ENCODE data around the gene DLG2.

DLG2 gene

GRCh38 chr11:84924154-84924692, 702.9 kb downstream of the DLG2 start:
- no peak overlapping the region for H3K27ac ChIP-seq (ENCODE audit: low read depth, low read length)
- H3K4me2 ChIP-seq (ENCODE audit: low read length), result no peak overlapping the region
- H3K27me3 ChIP-seq (ENCODE audit: control insufficient read depth, low read length), result no peaks in the 10 kb centered on the region
- H3K4me3 ChIP-seq (ENCODE audit: low read length), result no peak overlapping the region
- H3K4me1 ChIP-seq (ENCODE audit: control insufficient read depth, low read length), result no peaks in the 10 kb centered on the region
- no peaks in the 10 kb centered on the region for H3F3A ChIP-seq (ENCODE audit: control insufficient read depth, insufficient read depth)
- TF ChIP-seq CTCF (IDR thresholded peaks at IDR 0.05; ENCODE audit: low read depth, low read length, poor library complexity, severe bottlenecking), result no peak
- TF ChIP-seq EZH2phosphoT487 (IDR thresholded peaks at IDR 0.05; ENCODE audit: borderline replicate concordance, low read length), result no peak
- no peaks in the 10 kb centered on the region for H3K79me2 ChIP-seq (ENCODE audit: control insufficient read depth, low read length)
- H4K20me1 ChIP-seq (ENCODE audit: control insufficient read depth, insufficient read depth, low read depth, low read length), result no peaks in the 10 kb centered on the region
- no peaks in the 10 kb centered on the region for H3K36me3 ChIP-seq (ENCODE audit: control insufficient read depth, low read length)
- no peaks in the 10 kb centered on the region for H3K9me3 ChIP-seq (ENCODE audit: control insufficient read depth, insufficient read depth, low read length)
- no peaks in the 10 kb centered on the region for H3K9me2 ChIP-seq (replicated peaks; ENCODE audit: control insufficient read depth, low read length)

DNA sequence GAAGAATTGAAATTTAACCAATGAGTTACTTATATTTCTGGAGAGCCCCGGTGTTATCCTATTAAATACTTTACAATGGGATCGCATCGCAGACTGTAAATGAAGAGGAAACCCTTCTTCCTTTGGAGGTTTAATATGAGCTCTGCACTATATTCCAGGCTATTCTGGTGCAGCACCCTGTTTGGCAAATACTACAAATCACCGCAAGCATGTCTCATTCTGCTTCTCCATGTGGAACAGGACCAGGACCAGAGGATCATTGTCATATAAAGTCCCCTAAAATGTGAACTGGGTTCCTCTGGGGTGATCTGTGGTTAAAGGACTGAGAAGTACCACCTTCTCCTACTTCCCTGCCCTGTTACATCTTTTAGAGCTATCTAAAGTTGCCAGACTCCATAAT, 703.7 kb downstream of the DLG2 start:
- TF ChIP-seq EZH2phosphoT487 (IDR thresholded peaks at IDR 0.05; ENCODE audit: borderline replicate concordance, low read length), result no peak
- no peak for TF ChIP-seq CTCF (IDR thresholded peaks at IDR 0.05; ENCODE audit: low read depth, low read length, poor library complexity, severe bottlenecking)

GRCh38 chr11:84922836-84923235, 704.3 kb downstream of the DLG2 start:
- H3K4me3 ChIP-seq (ENCODE audit: low read length), result no peak overlapping the region
- no peaks in the 10 kb centered on the region for H3K27me3 ChIP-seq (ENCODE audit: control insufficient read depth, low read length)
- no peak overlapping the region for H3K27ac ChIP-seq (ENCODE audit: low read depth, low read length)
- H3K79me2 ChIP-seq (ENCODE audit: control insufficient read depth, low read length), result no peaks in the 10 kb centered on the region
- no peaks in the 10 kb centered on the region for H3K36me3 ChIP-seq (ENCODE audit: control insufficient read depth, low read length)
- TF ChIP-seq EZH2phosphoT487 (IDR thresholded peaks at IDR 0.05; ENCODE audit: borderline replicate concordance, low read length), result no peak
- TF ChIP-seq CTCF (IDR thresholded peaks at IDR 0.05; ENCODE audit: low read depth, low read length, poor library complexity, severe bottlenecking), result no peak
- no peaks in the 10 kb centered on the region for H3K9me2 ChIP-seq (replicated peaks; ENCODE audit: control insufficient read depth, low read length)
- no peaks in the 10 kb centered on the region for H4K20me1 ChIP-seq (ENCODE audit: control insufficient read depth, insufficient read depth, low read depth, low read length)
- no peaks in the 10 kb centered on the region for H3K4me1 ChIP-seq (ENCODE audit: control insufficient read depth, low read length)
- no peaks in the 10 kb centered on the region for H3F3A ChIP-seq (ENCODE audit: control insufficient read depth, insufficient read depth)
- H3K4me2 ChIP-seq (ENCODE audit: low read length), result no peak overlapping the region
- H3K9me3 ChIP-seq (ENCODE audit: control insufficient read depth, insufficient read depth, low read length), result no peaks in the 10 kb centered on the region

More for the DNA sequence above, 703.7 kb downstream of the DLG2 start:
- Histone ChIP-seq H3K27ac (ENCODE audit: low read depth, low read length) (no peak overlapping the region), H3K4me2 (ENCODE audit: low read length) (no peak overlapping the region), H3K4me1 (ENCODE audit: control insufficient read depth, low read length) (no peaks in the 10 kb centered on the region), H3F3A (ENCODE audit: control insufficient read depth, insufficient read depth) (no peaks in the 10 kb centered on the region), H3K36me3 (ENCODE audit: control insufficient read depth, low read length) (no peaks in the 10 kb centered on the region), H3K4me3 (ENCODE audit: low read length) (no peak overlapping the region), H3K79me2 (ENCODE audit: control insufficient read depth, low read length) (no peaks in the 10 kb centered on the region), H3K9me2 (replicated peaks; ENCODE audit: control insufficient read depth, low read length) (no peaks in the 10 kb centered on the region), H3K27me3 (ENCODE audit: control insufficient read depth, low read length) (no peaks in the 10 kb centered on the region), H3K9me3 (ENCODE audit: control insufficient read depth, insufficient read depth, low read length) (no peaks in the 10 kb centered on the region), H4K20me1 (ENCODE audit: control insufficient read depth, insufficient read depth, low read depth, low read length) (no peaks in the 10 kb centered on the region)

Data from DOHH2 (cell line).